Lower lobe of right lung (tissue), 2 donors: ENCODE measurements around the gene SYCE1L. TPM values are rescaled to one million over a fixed set of nuclear protein-coding genes. Genes with fewer than 3 reads are reported as not detected.
"Not testable (repeated sequence)": the region's sequence is repeated elsewhere in the genome, so short reads cannot be mapped to it uniquely, and the experiment has no call there.

Experiments
- ATAC-seq, 2 donors: fragments of 200-7000 bp; cut with Tn5 transposase; one replicate each; pipeline ENCODE4 v1.9.1; 2020 to 2022; ENCODE audit warnings: mild to moderate bottlenecking in 2 of 2, moderate library complexity in 2 of 2
- DNase-seq: peaks from one replicate; pipeline ENCODE4 v3.0.0-alpha.2; 2020
- H3K27ac ChIP-seq: fragments of 200-600 bp; one replicate; pipeline ENCODE4 v1.8.0; 2022
- H3K27me3 ChIP-seq: fragments of 200-600 bp; one replicate; pipeline ENCODE4 v1.8.0; 2022; ENCODE audit warnings: low read depth
- H3K36me3 ChIP-seq: fragments of 200-600 bp; one replicate; pipeline ENCODE4 v1.8.0; 2022; ENCODE audit warnings: mild to moderate bottlenecking
- H3K4me1 ChIP-seq: fragments of 200-600 bp; one replicate; pipeline ENCODE4 v1.8.0; 2022
- H3K4me3 ChIP-seq: fragments of 200-600 bp; one replicate; pipeline ENCODE4 v1.8.0; 2022; ENCODE audit warnings: mild to moderate bottlenecking
- H3K9me3 ChIP-seq: fragments of 200-600 bp; one replicate; pipeline ENCODE4 v1.8.0; 2022
- intact Hi-C: fragments of 100-400 bp; cut with DNase I; formaldehyde crosslinking; loops from one replicate; pipeline ENCODE4 v1.11.0; 2022
- long read RNA-seq: library from polyadenylated mRNA; unstranded; transcript quantifications from one replicate; pipeline ENCODE4 v2.0.0, GENCODE V29; 2021
- total RNA-seq: library from RNA; stranded (reverse); fragmentation: NEBNext Ultra II Directional; extraction: Animal tissue kit (Norgen Biotek cat#: 25700); gene quantifications from one replicate; pipeline ENCODE4 v1.2.1, GENCODE V29; 2021
- TF ChIP-seq, protein P1 (sequence below): fragments of 200-600 bp; IDR thresholded peaks from one replicate; pipeline ENCODE4 v1.8.0; 2022; ENCODE audit warnings: antibody characterized with exemption, mild to moderate bottlenecking
- donor health status: DM: no; HTN: yes; CAD: no; lungs with severe emphysema.

SYCE1L gene, protein sequence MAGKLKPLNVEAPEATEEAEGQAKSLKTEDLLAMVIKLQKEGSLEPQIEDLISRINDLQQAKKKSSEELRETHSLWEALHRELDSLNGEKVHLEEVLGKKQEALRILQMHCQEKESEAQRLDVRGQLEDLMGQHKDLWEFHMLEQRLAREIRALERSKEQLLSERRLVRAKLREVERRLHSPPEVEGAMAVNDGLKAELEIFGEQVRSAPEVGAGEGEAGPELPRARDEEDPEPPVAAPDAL
- 2.6 TPM for total RNA-seq
- long read RNA-seq, partial matches to known transcripts: 0 of 8 reads
- long read RNA-seq, other reads (novel, unspliced or antisense): 8 of 8 reads

DNA sequence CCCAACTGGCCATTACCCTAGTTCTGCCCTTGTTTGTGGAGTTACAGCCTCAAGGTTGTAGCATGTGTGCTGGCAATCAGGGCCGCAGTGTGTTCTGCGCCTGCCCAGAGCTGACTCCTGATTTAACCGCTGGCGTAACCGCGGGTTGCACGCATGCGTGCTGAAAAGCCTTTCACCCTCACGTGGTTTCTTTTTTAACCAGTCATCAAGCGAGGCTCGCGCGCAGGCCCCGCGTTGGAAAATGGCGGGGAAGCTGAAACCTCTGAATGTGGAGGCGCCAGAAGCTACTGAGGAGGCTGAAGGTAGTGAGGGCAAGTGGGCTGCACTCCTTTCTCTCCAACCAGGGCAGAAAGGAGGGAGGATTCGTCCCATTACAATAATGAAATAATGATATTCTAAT, at the start of gene SYCE1L:
TSS of gene SYCE1L (plus strand) at position 198 of the 400 bp plus-strand sequence. CDS start at position 242, 44 bp downstream.
- Histone ChIP-seq H3K9me3 (no peaks in the 10 kb centered on the region), H3K4me1 (no peaks in the 10 kb centered on the region), H3K27ac (no peak within 1 kb of the TSS), H3K4me3 (no peak within 1 kb of the TSS), H3K36me3 (peaks cover 76% of the 10 kb centered on the region), H3K27me3 (no peaks in the 10 kb centered on the region)
- no peak for DNase-seq
- intact Hi-C loops: no loop called here
- TF ChIP-seq, protein P1, sequence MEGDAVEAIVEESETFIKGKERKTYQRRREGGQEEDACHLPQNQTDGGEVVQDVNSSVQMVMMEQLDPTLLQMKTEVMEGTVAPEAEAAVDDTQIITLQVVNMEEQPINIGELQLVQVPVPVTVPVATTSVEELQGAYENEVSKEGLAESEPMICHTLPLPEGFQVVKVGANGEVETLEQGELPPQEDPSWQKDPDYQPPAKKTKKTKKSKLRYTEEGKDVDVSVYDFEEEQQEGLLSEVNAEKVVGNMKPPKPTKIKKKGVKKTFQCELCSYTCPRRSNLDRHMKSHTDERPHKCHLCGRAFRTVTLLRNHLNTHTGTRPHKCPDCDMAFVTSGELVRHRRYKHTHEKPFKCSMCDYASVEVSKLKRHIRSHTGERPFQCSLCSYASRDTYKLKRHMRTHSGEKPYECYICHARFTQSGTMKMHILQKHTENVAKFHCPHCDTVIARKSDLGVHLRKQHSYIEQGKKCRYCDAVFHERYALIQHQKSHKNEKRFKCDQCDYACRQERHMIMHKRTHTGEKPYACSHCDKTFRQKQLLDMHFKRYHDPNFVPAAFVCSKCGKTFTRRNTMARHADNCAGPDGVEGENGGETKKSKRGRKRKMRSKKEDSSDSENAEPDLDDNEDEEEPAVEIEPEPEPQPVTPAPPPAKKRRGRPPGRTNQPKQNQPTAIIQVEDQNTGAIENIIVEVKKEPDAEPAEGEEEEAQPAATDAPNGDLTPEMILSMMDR: no peak
- no peak for ATAC-seq

DNA sequence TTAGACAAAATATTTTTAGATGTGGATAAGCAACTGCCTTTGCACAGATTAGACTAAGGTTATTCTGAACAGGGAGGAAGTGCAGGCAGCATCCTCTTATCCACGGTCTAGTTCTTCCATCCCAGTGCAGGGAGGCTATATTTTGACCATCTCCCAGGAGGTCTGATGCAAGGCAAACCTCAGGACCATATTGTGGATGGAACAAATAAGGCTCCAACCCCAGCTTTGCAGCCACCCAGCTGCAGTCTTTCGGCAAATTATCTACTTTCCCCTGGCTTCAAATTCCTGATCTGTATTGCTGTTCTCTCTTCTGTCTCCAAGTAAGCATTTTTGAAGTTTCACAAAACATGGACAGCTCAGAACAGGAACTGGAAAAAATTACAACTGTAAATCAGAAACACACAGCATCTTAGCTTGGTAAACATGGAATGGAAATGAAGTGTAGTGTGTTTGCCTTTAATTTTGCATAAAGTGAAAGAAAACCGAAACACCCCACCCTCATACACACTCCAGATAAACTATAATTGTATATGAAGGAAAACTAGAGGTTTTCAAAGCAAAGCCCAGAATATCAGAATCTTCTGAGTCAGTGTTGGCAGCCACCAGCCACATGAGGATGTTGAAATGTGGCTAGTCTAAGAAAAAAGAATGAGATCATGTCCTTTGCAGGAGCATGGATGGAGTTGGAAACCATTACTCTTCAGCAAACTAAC, 41.7 kb upstream of the SYCE1L start:
- no peak for DNase-seq
- Histone ChIP-seq H3K9me3 (no peaks in the 10 kb centered on the region), H3K27me3 (no peaks in the 10 kb centered on the region), H3K36me3 (no peaks in the 10 kb centered on the region), H3K27ac (no peak overlapping the region), H3K4me3 (no peak overlapping the region), H3K4me1 (no peaks in the 10 kb centered on the region)
- intact Hi-C loops: no loop called here
- TF ChIP-seq, protein P1: no peak
- ATAC-seq: no peak

DNA sequence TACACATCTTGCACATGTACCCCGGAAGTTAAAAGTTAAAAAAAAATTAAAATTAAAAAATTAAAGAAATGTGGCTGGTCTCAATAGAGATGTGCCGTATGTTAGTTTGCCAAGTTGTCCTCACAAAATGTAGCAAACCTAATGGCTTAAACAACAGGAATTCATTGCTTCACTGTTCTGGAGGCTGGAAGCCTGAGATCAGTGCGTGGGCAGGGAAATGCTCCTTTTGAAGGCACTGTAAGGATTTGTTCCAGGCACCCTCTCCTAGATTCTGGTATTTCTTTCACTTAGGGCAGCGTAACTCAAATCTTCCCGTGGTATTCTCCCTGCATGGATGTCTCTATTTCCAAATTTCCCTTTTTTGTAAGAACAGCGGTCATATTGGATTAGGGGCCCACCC, 40.9 kb upstream of the SYCE1L start:
- no peak for DNase-seq
- no peak for ATAC-seq
- no peak overlapping the region for H3K4me3 ChIP-seq

DNA sequence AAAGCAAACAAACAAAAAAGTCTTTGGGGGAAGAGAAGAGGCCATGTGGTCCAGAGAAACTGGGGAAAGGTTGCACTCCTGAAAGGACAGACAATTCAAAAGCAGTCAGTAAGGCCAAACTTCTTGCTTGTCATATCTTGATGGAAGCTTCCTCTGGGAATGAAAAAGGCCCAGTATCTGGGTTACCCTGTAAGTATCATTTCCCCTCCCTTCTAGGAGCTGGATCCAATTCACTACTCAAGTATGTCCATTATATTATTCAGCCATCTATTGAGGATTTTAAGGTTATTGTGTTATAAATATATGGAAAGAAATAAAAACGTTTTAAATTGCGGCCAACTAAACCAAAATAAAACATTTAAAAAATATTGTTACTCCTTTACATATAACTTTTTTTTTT, 34.2 kb upstream of the SYCE1L start:
- no peak for ATAC-seq
- Histone ChIP-seq H3K4me3 (no peak overlapping the region), H3K27me3 (peaks cover 11% of the 10 kb centered on the region), H3K4me1 (no peaks in the 10 kb centered on the region), H3K36me3 (no peaks in the 10 kb centered on the region), H3K27ac (no peak overlapping the region), H3K9me3 (no peaks in the 10 kb centered on the region)
- TF ChIP-seq, protein P1: no peak
- DNase-seq: no peak
- intact Hi-C loops: no loop called here

More for the DNA sequence above, 40.9 kb upstream of the SYCE1L start:
- no peaks in the 10 kb centered on the region for H3K9me3 ChIP-seq
- TF ChIP-seq, protein P1: no peak
- H3K36me3 ChIP-seq: no peaks in the 10 kb centered on the region
- H3K4me1 ChIP-seq: no peaks in the 10 kb centered on the region
- no peak overlapping the region for H3K27ac ChIP-seq
- H3K27me3 ChIP-seq: no peaks in the 10 kb centered on the region
- intact Hi-C loops: no loop called here

DNA sequence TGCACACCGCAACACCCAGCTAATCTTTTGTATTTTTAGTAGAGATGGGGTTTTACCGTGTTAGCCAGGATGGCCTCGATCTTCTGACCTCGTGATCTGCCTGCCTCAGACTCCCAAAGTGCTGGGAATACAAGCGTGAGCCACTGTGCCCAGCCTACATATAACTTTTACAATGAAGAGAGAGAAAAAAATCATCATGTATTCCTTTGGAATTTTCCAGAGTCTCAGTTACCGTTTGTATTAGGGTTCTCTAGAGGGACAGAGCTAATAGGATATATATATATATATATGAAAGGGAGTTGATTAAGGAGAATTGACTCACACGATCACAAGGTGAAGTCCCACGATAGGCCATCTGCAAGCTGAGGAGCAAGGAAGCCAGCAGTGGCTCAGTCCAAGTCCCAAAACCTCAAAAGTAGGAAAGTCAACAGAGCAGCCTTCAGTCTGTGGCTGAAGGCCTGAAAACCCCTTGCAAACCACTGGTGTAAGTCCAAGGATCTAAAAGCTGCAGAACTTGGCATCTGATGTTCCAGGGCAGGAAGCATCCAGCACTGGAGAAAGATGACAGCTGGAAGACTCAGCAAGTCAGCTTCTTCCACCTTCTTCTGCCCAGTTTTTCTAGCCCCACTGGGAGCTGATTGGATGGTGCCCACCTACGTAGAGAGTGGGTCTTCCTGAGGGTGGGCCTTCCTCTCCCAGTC, 33.5 kb upstream of the SYCE1L start:
- H3K9me3 ChIP-seq, H3K36me3 ChIP-seq, H3K4me3 ChIP-seq, H3K27ac ChIP-seq, intact Hi-C loops, DNase-seq, ATAC-seq, H3K4me1 ChIP-seq: not testable (repeated sequence)
- H3K27me3 ChIP-seq: peaks cover 11% of the 10 kb centered on the region
